HEK293 (cell line): Measurements from ENCODE around the gene XPOT.

Experiments used
- CTCF ChIA-PET: fragments of 350-600 bp; formaldehyde crosslinking; extraction: SDS; loops from one replicate; lab custom pipeline; 2021; ENCODE audit warnings: antibody characterized with exemption; lab: Yijun Ruan, JAX
- POLR2A ChIA-PET: fragments of 300-600 bp; formaldehyde crosslinking; extraction: SDS; loops from one replicate; lab custom pipeline; 2020; ENCODE audit warnings: antibody characterized with exemption, inconsistent platforms; lab: Yijun Ruan, JAX
- H3K27ac ChIP-seq: fragments of 200-500 bp; sonication (Bioruptor generic); 2 replicates; pipeline ENCODE4 v1.5.1; 2014; ENCODE audit warnings: low read depth, low read length, control low read depth, inconsistent platforms; ENCODE audit errors: extremely low read depth
- H3K36me3 ChIP-seq, 2 experiments: fragments of 200-500 bp in 1 of 2; sonication (Bioruptor generic) in 1 of 2; 1 replicate in 1 of 2; 2 replicates in 1 of 2; pipeline ENCODE4 v1.5.1; 2014 to 2017; ENCODE audit warnings: inconsistent platforms in 2 of 2, low read length in 2 of 2; ENCODE audit not compliant: control insufficient read depth in 2 of 2, insufficient read depth in 1 of 2
- H3K4me1 ChIP-seq: fragments of 200-500 bp; sonication (Bioruptor generic); 2 replicates; pipeline ENCODE4 v1.5.1; 2014; ENCODE audit warnings: mild to moderate bottlenecking, low read length, inconsistent platforms; ENCODE audit not compliant: control insufficient read depth, insufficient read depth
- H3K4me3 ChIP-seq: 2 replicates; pipeline ENCODE4 v1.5.1; 2011; ENCODE audit warnings: low read depth, mild to moderate bottlenecking, control low read depth, low read length, moderate library complexity
- H3K9me3 ChIP-seq: fragments of 200-500 bp; sonication (Bioruptor generic); 2 replicates; pipeline ENCODE4 v1.5.1; 2014; ENCODE audit warnings: low read depth, low read length, inconsistent platforms; ENCODE audit not compliant: control insufficient read depth, insufficient read depth
- PRDM1 ChIP-seq: fragments of 450-650 bp; formaldehyde crosslinking; IDR thresholded peaks from 2 replicates; pipeline ENCODE4; 2016; ENCODE audit warnings: missing biosample characterization, missing genetic modification characterization
- YY1 ChIP-seq: fragments of 450-650 bp; formaldehyde crosslinking; IDR thresholded peaks from 2 replicates; pipeline ENCODE4 v1.5.1; 2018; ENCODE audit warnings: missing biosample characterization, missing genetic modification characterization
- ZFP69B ChIP-seq: fragments of 450-650 bp; formaldehyde crosslinking; IDR thresholded peaks from 2 replicates; pipeline ENCODE4 v1.5.1; 2016; ENCODE audit warnings: missing biosample characterization, missing genetic modification characterization
- ZNF140 ChIP-seq: fragments of 450-650 bp; formaldehyde crosslinking; IDR thresholded peaks from 2 replicates; pipeline ENCODE4 v1.5.1; 2016; ENCODE audit warnings: missing biosample characterization, missing genetic modification characterization
- ZNF169 ChIP-seq: fragments of 450-650 bp; formaldehyde crosslinking; IDR thresholded peaks from 2 replicates; pipeline ENCODE4 v1.5.1; 2016; ENCODE audit warnings: missing biosample characterization, missing genetic modification characterization
- ZNF174 ChIP-seq: fragments of 450-650 bp; formaldehyde crosslinking; IDR thresholded peaks from 2 replicates; pipeline ENCODE4 v1.5.0; 2017; ENCODE audit warnings: missing biosample characterization, mild to moderate bottlenecking, missing genetic modification characterization
- ZNF221 ChIP-seq: fragments of 450-650 bp; formaldehyde crosslinking; IDR thresholded peaks from 2 replicates; pipeline ENCODE4 v1.5.1; 2017; ENCODE audit warnings: missing biosample characterization, missing genetic modification characterization, borderline replicate concordance
- ZNF26 ChIP-seq: fragments of 450-650 bp; formaldehyde crosslinking; IDR thresholded peaks from 2 replicates; pipeline ENCODE4 v1.5.1; 2016; ENCODE audit warnings: missing biosample characterization, missing genetic modification characterization
- ZNF335 ChIP-seq: fragments of 450-650 bp; formaldehyde crosslinking; conservative IDR thresholded peaks from 2 replicates; pipeline ENCODE4 v1.5.1; 2016; ENCODE audit warnings: missing biosample characterization, missing genetic modification characterization
- ZNF391 ChIP-seq: fragments of 450-650 bp; formaldehyde crosslinking; IDR thresholded peaks from 2 replicates; pipeline ENCODE4 v1.5.1; 2016; ENCODE audit warnings: low read depth, missing biosample characterization, missing genetic modification characterization, borderline replicate concordance
- ZNF488 ChIP-seq: fragments of 450-650 bp; formaldehyde crosslinking; IDR thresholded peaks from 2 replicates; pipeline ENCODE4 v1.5.1; 2016; ENCODE audit warnings: missing biosample characterization, missing genetic modification characterization
- ZNF510 ChIP-seq: fragments of 450-650 bp; formaldehyde crosslinking; IDR thresholded peaks from 2 replicates; pipeline ENCODE4 v1.5.1; 2018; ENCODE audit warnings: mild to moderate bottlenecking, missing genetic modification characterization, missing biosample characterization; ENCODE audit not compliant: insufficient replicate concordance
- ZNF521 ChIP-seq: fragments of 450-650 bp; formaldehyde crosslinking; IDR thresholded peaks from 2 replicates; pipeline ENCODE4 v1.5.1; 2017; ENCODE audit warnings: missing biosample characterization, mild to moderate bottlenecking, missing genetic modification characterization
- ZNF544 ChIP-seq: fragments of 450-650 bp; formaldehyde crosslinking; IDR thresholded peaks from 2 replicates; pipeline ENCODE4 v1.5.0; 2017; ENCODE audit warnings: missing biosample characterization, missing genetic modification characterization
- ZNF600 ChIP-seq: fragments of 450-650 bp; formaldehyde crosslinking; IDR thresholded peaks from 2 replicates; pipeline ENCODE4 v1.5.1; 2016; ENCODE audit warnings: missing biosample characterization, missing genetic modification characterization
- ZNF610 ChIP-seq: fragments of 450-650 bp; formaldehyde crosslinking; IDR thresholded peaks from 2 replicates; pipeline ENCODE4 v1.5.1; 2016; ENCODE audit warnings: missing biosample characterization, missing genetic modification characterization, borderline replicate concordance
- ZNF747 ChIP-seq: fragments of 450-650 bp; formaldehyde crosslinking; IDR thresholded peaks from 2 replicates; pipeline ENCODE4 v1.5.1; 2016; ENCODE audit warnings: missing biosample characterization, missing genetic modification characterization
- ZSCAN23 ChIP-seq: fragments of 450-650 bp; formaldehyde crosslinking; IDR thresholded peaks from 2 replicates; pipeline ENCODE4 v1.5.1; 2016; ENCODE audit warnings: missing biosample characterization, missing genetic modification characterization
- TF ChIP-seq, protein P1 (sequence below): fragments of 450-650 bp; formaldehyde crosslinking; IDR thresholded peaks from 2 replicates; pipeline ENCODE4 v1.5.1; 2017; ENCODE audit warnings: missing biosample characterization, missing genetic modification characterization
- TF ChIP-seq, protein P2 (sequence below): fragments of 450-650 bp; formaldehyde crosslinking; conservative IDR thresholded peaks from 2 replicates; pipeline ENCODE4 v1.5.1; 2016; ENCODE audit warnings: low read depth, missing biosample characterization, missing genetic modification characterization
- TF ChIP-seq, protein P3 (sequence below): fragments of 450-650 bp; formaldehyde crosslinking; IDR thresholded peaks from 2 replicates; pipeline ENCODE4 v1.5.1; 2017; ENCODE audit warnings: missing biosample characterization, missing genetic modification characterization
- TF ChIP-seq, protein P4 (sequence below): fragments of 450-650 bp; formaldehyde crosslinking; IDR thresholded peaks from 2 replicates; pipeline ENCODE4 v1.5.1; 2016; ENCODE audit warnings: missing biosample characterization, missing genetic modification characterization

The XPOT gene

DNA sequence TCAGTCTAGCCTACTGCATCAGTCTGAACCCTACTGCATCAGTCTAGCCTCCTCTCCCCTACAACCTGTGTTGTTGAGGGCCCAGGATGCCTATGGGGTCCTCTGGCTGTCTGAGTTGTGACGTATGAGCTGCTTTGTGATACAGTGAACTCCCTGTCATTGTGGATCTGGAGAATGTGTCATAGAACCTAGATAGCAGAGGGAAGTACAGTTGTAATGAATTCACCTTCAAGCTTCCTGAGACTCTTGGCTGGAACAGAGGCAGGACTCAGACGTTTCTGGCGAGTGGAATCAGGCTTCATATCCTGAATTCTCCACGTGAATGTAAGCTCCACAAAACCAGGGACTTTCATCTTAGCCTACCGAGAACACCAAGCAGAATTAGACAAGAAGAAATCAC lies 64.8 kb downstream of the XPOT start (continued):
- TF ChIP-seq ZNF488 (tag by site-specific recombination) (no peak), ZSCAN23 (no peak), ZNF610 (tag by site-specific recombination) (no peak), ZNF544 (tag by site-specific recombination) (no peak), ZFP69B (tag by site-specific recombination) (no peak)
- TF ChIP-seq, protein P1, sequence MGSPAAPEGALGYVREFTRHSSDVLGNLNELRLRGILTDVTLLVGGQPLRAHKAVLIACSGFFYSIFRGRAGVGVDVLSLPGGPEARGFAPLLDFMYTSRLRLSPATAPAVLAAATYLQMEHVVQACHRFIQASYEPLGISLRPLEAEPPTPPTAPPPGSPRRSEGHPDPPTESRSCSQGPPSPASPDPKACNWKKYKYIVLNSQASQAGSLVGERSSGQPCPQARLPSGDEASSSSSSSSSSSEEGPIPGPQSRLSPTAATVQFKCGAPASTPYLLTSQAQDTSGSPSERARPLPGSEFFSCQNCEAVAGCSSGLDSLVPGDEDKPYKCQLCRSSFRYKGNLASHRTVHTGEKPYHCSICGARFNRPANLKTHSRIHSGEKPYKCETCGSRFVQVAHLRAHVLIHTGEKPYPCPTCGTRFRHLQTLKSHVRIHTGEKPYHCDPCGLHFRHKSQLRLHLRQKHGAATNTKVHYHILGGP (tag by site-specific recombination) = no peak
- TF ChIP-seq, protein P2, sequence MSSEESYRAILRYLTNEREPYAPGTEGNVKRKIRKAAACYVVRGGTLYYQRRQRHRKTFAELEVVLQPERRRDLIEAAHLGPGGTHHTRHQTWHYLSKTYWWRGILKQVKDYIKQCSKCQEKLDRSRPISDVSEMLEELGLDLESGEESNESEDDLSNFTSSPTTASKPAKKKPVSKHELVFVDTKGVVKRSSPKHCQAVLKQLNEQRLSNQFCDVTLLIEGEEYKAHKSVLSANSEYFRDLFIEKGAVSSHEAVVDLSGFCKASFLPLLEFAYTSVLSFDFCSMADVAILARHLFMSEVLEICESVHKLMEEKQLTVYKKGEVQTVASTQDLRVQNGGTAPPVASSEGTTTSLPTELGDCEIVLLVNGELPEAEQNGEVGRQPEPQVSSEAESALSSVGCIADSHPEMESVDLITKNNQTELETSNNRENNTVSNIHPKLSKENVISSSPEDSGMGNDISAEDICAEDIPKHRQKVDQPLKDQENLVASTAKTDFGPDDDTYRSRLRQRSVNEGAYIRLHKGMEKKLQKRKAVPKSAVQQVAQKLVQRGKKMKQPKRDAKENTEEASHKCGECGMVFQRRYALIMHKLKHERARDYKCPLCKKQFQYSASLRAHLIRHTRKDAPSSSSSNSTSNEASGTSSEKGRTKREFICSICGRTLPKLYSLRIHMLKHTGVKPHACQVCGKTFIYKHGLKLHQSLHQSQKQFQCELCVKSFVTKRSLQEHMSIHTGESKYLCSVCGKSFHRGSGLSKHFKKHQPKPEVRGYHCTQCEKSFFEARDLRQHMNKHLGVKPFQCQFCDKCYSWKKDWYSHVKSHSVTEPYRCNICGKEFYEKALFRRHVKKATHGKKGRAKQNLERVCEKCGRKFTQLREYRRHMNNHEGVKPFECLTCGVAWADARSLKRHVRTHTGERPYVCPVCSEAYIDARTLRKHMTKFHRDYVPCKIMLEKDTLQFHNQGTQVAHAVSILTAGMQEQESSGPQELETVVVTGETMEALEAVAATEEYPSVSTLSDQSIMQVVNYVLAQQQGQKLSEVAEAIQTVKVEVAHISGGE = no peak

- H3K27ac ChIP-seq = 0 out of 2 replicates have a peak overlapping the region, but pooled peaks have one; percentile 4
- CTCF ChIA-PET = interaction anchor here (0.6 to 1.1 kb wide), 2 partner anchors 13 to 548 kb away, joined by 3 to 4 read pairs; no protein-coding TSS in a partner anchor
- POLR2A ChIA-PET = no interaction called here
- H3K4me3 ChIP-seq = no peak overlapping the region
- H3K4me1 ChIP-seq = no peaks in the 10 kb centered on the region
- H3K9me3 ChIP-seq = no peaks in the 10 kb centered on the region
- H3K36me3 ChIP-seq = peaks cover 40 to 85% of the 10 kb centered on the region in 2 experiments
- TF ChIP-seq PRDM1 (tag by site-specific recombination) = 0 out of 2 replicates have a peak, but pooled peaks have one; percentile 9
- no peak for TF ChIP-seq ZNF221
These were observed 65.4 kb downstream of the XPOT start for GRCh38 chr12:64469455-64470142.

GRCh38 chr12:64470495-64470894 lies 66.3 kb downstream of the XPOT start:
- POLR2A ChIA-PET = no interaction called here
- no peak overlapping the region for H3K27ac ChIP-seq
- H3K36me3 ChIP-seq = peaks cover 40 to 85% of the 10 kb centered on the region in 2 experiments
- no peaks in the 10 kb centered on the region for H3K4me1 ChIP-seq
- no peak overlapping the region for H3K4me3 ChIP-seq
- H3K9me3 ChIP-seq = no peaks in the 10 kb centered on the region
- CTCF ChIA-PET = interaction anchor here (0.6 kb wide), 1 partner anchor 547 kb away, joined by 4 read pairs; no protein-coding TSS in a partner anchor
- TF ChIP-seq ZNF140 (tag by site-specific recombination) = no peak
- no peak for TF ChIP-seq ZNF174
- TF ChIP-seq ZNF510 (tag by site-specific recombination) = no peak
- TF ChIP-seq, protein P3, sequence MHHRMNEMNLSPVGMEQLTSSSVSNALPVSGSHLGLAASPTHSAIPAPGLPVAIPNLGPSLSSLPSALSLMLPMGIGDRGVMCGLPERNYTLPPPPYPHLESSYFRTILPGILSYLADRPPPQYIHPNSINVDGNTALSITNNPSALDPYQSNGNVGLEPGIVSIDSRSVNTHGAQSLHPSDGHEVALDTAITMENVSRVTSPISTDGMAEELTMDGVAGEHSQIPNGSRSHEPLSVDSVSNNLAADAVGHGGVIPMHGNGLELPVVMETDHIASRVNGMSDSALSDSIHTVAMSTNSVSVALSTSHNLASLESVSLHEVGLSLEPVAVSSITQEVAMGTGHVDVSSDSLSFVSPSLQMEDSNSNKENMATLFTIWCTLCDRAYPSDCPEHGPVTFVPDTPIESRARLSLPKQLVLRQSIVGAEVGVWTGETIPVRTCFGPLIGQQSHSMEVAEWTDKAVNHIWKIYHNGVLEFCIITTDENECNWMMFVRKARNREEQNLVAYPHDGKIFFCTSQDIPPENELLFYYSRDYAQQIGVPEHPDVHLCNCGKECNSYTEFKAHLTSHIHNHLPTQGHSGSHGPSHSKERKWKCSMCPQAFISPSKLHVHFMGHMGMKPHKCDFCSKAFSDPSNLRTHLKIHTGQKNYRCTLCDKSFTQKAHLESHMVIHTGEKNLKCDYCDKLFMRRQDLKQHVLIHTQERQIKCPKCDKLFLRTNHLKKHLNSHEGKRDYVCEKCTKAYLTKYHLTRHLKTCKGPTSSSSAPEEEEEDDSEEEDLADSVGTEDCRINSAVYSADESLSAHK (tag by site-specific recombination) = no peak
- TF ChIP-seq ZNF747 (tag by site-specific recombination) = no peak
- TF ChIP-seq ZNF335 (tag by site-specific recombination) = no peak
- TF ChIP-seq, protein P4, sequence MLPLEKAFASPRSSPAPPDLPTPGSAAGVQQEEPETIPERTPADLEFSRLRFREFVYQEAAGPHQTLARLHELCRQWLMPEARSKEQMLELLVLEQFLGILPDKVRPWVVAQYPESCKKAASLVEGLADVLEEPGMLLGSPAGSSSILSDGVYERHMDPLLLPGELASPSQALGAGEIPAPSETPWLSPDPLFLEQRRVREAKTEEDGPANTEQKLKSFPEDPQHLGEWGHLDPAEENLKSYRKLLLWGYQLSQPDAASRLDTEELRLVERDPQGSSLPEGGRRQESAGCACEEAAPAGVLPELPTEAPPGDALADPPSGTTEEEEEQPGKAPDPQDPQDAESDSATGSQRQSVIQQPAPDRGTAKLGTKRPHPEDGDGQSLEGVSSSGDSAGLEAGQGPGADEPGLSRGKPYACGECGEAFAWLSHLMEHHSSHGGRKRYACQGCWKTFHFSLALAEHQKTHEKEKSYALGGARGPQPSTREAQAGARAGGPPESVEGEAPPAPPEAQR (tag by site-specific recombination) = no peak
- TF ChIP-seq ZNF600 (tag by site-specific recombination) = no peak
- no peak for TF ChIP-seq YY1 (tag by site-specific recombination)
- TF ChIP-seq ZNF521 (tag by site-specific recombination) = no peak
- TF ChIP-seq ZNF26 (tag by site-specific recombination) = no peak
- no peak for TF ChIP-seq ZNF169
- TF ChIP-seq ZNF391 (tag by site-specific recombination) = no peak
